ENCODE measurements around the gene WDR91.

The WDR91 gene

DNA sequence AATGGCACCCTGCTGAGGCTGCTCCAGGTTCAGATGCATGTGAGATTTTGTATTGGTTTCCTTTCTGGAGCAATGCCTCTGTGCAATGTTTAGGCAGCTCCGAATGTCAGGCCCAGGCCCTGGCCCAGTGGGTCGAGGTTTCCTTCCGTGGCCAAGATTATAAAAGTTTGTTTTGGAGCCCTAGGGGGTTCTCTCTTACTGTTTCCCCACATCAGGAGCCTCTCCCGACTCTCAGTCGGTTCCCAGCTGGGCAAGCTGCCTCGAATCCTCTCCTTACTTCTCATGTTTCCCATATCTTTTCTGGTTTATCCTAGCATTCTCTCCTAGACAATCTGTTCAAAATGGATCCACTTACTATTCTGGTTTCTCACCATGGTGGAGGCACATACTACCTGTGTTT lies 52.5 kb downstream of the WDR91 start:
- TF ChIP-seq, protein P1, sequence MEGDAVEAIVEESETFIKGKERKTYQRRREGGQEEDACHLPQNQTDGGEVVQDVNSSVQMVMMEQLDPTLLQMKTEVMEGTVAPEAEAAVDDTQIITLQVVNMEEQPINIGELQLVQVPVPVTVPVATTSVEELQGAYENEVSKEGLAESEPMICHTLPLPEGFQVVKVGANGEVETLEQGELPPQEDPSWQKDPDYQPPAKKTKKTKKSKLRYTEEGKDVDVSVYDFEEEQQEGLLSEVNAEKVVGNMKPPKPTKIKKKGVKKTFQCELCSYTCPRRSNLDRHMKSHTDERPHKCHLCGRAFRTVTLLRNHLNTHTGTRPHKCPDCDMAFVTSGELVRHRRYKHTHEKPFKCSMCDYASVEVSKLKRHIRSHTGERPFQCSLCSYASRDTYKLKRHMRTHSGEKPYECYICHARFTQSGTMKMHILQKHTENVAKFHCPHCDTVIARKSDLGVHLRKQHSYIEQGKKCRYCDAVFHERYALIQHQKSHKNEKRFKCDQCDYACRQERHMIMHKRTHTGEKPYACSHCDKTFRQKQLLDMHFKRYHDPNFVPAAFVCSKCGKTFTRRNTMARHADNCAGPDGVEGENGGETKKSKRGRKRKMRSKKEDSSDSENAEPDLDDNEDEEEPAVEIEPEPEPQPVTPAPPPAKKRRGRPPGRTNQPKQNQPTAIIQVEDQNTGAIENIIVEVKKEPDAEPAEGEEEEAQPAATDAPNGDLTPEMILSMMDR (IDR thresholded peaks at IDR 0.05; ENCODE audit: low read depth, low read length): no peak
- DNase-seq (ENCODE audit: extremely low read depth, low read depth): no peak

DNA sequence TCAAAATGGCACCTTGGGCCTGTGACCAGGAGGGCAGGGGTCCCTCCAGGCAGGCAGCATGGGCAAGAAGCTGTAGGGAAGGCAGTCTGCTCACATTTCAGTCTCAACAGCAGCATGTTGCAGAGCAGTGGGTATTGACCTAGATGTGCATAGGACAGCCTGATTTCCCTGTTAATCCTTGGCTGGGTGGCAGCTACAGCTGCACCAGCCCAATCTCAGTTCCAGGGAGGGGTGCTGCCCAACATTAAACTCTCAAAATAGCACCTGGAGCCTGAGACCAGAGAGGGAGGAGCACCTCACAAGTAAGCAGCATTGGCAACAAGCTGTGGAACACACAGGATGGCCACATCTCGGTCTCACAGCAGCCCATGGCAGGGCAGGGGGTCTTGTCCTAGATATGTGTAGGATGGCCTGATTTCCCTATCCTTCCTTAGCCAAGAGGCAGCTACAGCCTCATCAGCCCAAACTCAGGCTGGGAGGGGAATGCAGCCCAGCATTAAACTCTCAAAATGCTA lies 53.1 kb downstream of the WDR91 start:
- no peak for DNase-seq (ENCODE audit: extremely low read depth, low read depth)

DNA sequence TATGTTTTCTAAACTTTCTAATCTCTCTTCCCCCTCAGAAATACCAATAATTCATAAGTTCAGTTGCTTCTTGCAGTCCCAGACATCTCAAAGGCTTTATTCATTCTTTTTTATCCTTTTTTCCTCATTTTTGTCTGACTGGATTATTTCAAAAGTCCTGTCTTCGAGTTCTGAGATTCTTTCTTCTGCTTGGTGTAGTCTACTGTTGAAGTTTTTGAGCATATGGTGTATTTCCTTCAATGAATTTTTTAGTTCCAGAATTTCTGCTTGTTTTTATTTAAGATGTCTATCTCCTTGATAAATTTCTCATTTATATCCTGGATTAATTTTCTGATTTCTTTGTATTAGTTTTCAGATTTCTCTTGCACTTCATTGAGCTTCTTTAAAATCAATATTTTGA lies 55.0 kb downstream of the WDR91 start:
- TF ChIP-seq, protein P1 (IDR thresholded peaks at IDR 0.05; ENCODE audit: low read depth, low read length): no peak

More for the DNA sequence above, 53.1 kb downstream of the WDR91 start:
- TF ChIP-seq, protein P1 (IDR thresholded peaks at IDR 0.05; ENCODE audit: low read depth, low read length): no peak

DNA sequence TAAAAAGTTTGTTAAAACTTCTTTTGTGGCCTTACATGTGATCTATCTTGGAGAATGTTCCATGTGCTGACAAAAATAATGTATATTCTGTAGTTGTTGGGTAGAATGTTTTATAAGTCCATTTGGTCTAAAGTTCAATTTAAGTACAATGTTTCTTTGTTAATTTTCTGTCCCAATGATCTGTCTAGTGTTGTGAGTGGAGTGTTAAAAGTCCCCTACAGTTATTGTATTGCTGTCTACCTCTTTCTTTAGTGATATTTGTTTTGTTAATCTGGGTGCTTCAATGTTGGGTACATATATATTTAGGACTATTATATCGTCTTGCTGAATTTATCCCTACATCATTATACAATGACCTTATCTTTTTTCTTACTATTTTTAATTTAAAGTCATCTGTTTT lies 56.6 kb downstream of the WDR91 start:
- no peak for DNase-seq (ENCODE audit: extremely low read depth, low read depth)
- TF ChIP-seq, protein P1 (IDR thresholded peaks at IDR 0.05; ENCODE audit: low read depth, low read length): no peak

More for the DNA sequence above, 55.0 kb downstream of the WDR91 start:
- DNase-seq (ENCODE audit: extremely low read depth, low read depth): no peak

DNA sequence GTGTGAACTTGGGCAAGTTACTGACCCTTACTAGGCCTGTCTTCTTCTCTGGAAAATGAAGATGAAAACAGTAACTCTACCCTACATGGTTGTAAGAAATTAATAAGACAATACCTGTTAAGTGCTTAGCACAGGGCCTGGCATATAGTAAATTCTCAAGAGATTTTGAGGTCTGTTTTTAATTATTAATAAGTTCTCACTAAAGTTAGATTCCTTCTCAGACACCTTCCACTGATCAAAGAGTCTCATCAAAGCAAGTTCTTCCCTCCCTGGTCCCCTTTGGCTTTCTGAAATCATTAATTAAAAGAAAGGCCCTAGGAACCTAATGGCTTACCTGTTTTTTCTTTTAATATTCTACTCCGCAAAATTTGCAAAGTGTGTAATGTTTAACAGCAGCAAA lies 58.9 kb downstream of the WDR91 start:
- DNase-seq (ENCODE audit: extremely low read depth, low read depth): no peak
- TF ChIP-seq, protein P1 (IDR thresholded peaks at IDR 0.05; ENCODE audit: low read depth, low read length): no peak

DNA sequence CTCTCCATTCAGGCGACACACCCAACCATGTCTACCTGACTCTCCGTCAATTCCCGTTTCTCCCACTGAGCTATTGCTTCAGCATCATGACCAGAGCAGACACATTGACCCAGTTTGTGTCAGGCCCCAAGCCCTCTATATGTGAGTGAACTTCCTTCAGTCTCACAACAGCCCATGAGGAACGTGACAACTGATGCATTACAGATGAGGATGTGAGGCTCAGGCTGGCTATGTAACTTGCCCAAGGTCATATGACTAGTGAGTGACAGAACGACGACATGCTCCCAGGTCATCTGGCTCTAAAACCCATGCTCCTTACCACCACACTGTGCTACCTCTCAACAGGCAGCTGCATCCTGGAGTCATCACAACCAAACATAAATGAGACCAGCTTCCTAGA lies 59.8 kb downstream of the WDR91 start:
- DNase-seq (ENCODE audit: extremely low read depth, low read depth): no peak
- TF ChIP-seq, protein P1 (IDR thresholded peaks at IDR 0.05; ENCODE audit: low read depth, low read length): no peak

DNA sequence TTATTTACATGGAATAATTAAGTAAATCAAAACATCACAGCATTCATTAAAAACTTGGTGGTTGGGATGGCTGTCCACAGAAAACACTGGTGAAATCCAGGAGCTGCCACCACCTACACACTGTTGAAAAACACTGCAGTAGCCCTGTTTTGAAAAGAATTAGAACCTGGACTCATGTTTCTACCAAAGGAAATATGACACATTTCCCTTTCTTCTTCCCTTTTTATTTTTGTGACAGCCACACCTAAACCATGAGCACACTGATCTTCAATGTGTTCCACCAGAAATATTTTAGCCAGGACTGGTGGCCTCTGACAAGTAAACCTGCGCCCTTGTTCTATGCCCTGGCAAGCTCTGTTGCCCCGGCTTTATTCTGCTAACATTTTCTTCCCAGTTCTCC lies 60.2 kb downstream of the WDR91 start:
- TF ChIP-seq, protein P1 (IDR thresholded peaks at IDR 0.05; ENCODE audit: low read depth, low read length): no peak
- no peak for DNase-seq (ENCODE audit: extremely low read depth, low read depth)
